ENCODE data around the gene TF.

The TF gene

DNA sequence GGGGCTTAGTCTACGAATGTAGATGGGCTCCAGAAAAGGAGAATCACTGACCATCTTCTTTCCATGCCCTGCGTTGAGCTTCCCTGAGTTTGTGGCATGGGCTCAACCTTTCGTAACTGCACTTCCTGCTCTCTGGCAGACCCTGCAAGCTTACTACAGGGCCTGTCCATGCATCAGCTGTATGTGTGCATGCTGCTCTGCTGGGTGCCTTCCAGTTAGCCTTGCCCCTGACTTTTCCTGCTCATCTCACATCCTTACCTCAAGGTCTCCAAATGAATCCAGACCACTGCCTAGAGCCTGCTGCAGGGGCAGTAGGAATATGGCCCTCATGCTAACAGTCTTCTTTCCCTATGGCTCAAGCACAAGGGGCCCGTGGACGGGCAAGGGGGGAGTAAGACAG, 2.0 kb upstream of the TF start:
- no peaks in the 10 kb centered on the region for H3K27me3 ChIP-seq (ENCODE audit: low read length)
- TF ChIP-seq EZH2phosphoT487 (conservative IDR thresholded peaks at IDR 0.05; ENCODE audit: low read length) = no peak
- TF ChIP-seq, protein P1, sequence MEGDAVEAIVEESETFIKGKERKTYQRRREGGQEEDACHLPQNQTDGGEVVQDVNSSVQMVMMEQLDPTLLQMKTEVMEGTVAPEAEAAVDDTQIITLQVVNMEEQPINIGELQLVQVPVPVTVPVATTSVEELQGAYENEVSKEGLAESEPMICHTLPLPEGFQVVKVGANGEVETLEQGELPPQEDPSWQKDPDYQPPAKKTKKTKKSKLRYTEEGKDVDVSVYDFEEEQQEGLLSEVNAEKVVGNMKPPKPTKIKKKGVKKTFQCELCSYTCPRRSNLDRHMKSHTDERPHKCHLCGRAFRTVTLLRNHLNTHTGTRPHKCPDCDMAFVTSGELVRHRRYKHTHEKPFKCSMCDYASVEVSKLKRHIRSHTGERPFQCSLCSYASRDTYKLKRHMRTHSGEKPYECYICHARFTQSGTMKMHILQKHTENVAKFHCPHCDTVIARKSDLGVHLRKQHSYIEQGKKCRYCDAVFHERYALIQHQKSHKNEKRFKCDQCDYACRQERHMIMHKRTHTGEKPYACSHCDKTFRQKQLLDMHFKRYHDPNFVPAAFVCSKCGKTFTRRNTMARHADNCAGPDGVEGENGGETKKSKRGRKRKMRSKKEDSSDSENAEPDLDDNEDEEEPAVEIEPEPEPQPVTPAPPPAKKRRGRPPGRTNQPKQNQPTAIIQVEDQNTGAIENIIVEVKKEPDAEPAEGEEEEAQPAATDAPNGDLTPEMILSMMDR (IDR thresholded peaks at IDR 0.05; ENCODE audit: insufficient read depth, low read length, poor library complexity, severe bottlenecking) = no peak
- no peaks in the 10 kb centered on the region for H3K79me2 ChIP-seq (ENCODE audit: insufficient read depth, low read length)
- no peaks in the 10 kb centered on the region for H3K36me3 ChIP-seq (ENCODE audit: low read length)
- no peak overlapping the region for H3K4me3 ChIP-seq (ENCODE audit: insufficient read depth, low read length, poor library complexity, severe bottlenecking)
- H3K4me2 ChIP-seq (ENCODE audit: low read depth, low read length, poor library complexity, severe bottlenecking) = no peak overlapping the region
- no peaks in the 10 kb centered on the region for H3K9me3 ChIP-seq (ENCODE audit: insufficient read depth, low read length)
- H3F3A ChIP-seq (ENCODE audit: insufficient read depth) = no peaks in the 10 kb centered on the region
- H3K27ac ChIP-seq (ENCODE audit: low read depth, low read length) = no peak overlapping the region
- no peaks in the 10 kb centered on the region for H4K20me1 ChIP-seq (ENCODE audit: low read depth, low read length)
- H3K9me2 ChIP-seq (replicated peaks; ENCODE audit: insufficient read depth, low read length) = no peaks in the 10 kb centered on the region
- no peak overlapping the region for H3K9ac ChIP-seq (ENCODE audit: low read length)
- no peak overlapping the region for H2AFZ ChIP-seq (ENCODE audit: low read depth, low read length, severe bottlenecking)

DNA sequence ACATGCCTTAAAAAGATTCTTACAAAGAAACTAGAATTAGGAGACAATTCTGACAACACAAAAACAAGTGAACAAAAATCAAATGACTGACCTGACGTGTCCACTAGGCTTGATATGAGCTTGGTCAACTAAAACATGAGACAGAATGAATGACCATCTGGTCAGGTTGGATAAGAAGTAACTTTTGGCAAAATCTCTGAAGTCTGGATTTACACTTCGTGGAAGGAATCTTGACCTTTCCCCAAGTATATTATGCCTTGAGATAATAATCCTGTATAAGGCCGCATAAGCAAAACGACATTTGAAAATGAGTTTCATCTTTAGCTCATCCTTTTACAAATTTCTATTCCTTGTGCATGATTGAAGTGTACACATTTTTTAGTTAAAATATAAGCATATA, 1.1 kb upstream of the TF start:
- no peak overlapping the region for H3K4me2 ChIP-seq (ENCODE audit: low read depth, low read length, poor library complexity, severe bottlenecking)
- H3K27me3 ChIP-seq (ENCODE audit: low read length) = no peaks in the 10 kb centered on the region

DNA sequence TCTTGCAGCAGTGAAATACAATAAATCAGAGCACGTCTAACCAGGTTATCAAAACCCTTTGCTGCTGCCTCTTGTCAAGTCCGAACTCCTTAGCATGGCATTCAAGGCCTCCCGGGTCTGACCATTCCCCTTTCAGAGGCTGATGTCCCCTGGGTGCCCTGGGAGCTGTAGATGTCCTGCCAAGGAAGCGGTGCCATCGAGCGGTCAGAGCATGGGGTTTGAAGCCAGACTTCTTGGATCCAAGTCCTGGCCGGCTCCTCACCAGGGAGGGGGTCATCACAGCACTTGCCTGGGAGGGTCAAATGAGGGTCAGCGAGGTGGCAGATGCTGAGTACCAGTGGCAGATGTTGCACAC, 496 bp downstream of the TF start:
- Histone ChIP-seq H3K9me3 (ENCODE audit: insufficient read depth, low read length) (no peaks in the 10 kb centered on the region), H4K20me1 (ENCODE audit: low read depth, low read length) (no peaks in the 10 kb centered on the region), H3K4me3 (ENCODE audit: insufficient read depth, low read length, poor library complexity, severe bottlenecking) (no peak overlapping the region), H3K79me2 (ENCODE audit: insufficient read depth, low read length) (no peaks in the 10 kb centered on the region), H2AFZ (ENCODE audit: low read depth, low read length, severe bottlenecking) (no peak overlapping the region), H3K36me3 (ENCODE audit: low read length) (no peaks in the 10 kb centered on the region), H3K4me2 (ENCODE audit: low read depth, low read length, poor library complexity, severe bottlenecking) (no peak overlapping the region), H3K9me2 (replicated peaks; ENCODE audit: insufficient read depth, low read length) (no peaks in the 10 kb centered on the region), H3K9ac (ENCODE audit: low read length) (no peak overlapping the region), H3K27ac (ENCODE audit: low read depth, low read length) (no peak overlapping the region), H3K27me3 (ENCODE audit: low read length) (no peaks in the 10 kb centered on the region), H3F3A (ENCODE audit: insufficient read depth) (no peaks in the 10 kb centered on the region)
- TF ChIP-seq, protein P1 (IDR thresholded peaks at IDR 0.05; ENCODE audit: insufficient read depth, low read length, poor library complexity, severe bottlenecking) = no peak
- TF ChIP-seq EZH2phosphoT487 (conservative IDR thresholded peaks at IDR 0.05; ENCODE audit: low read length) = no peak

More for the DNA sequence above, 1.1 kb upstream of the TF start:
- Histone ChIP-seq H3K27ac (ENCODE audit: low read depth, low read length) (no peak overlapping the region), H3K9me3 (ENCODE audit: insufficient read depth, low read length) (no peaks in the 10 kb centered on the region), H4K20me1 (ENCODE audit: low read depth, low read length) (no peaks in the 10 kb centered on the region), H3K9ac (ENCODE audit: low read length) (no peak overlapping the region), H3K4me3 (ENCODE audit: insufficient read depth, low read length, poor library complexity, severe bottlenecking) (no peak overlapping the region), H3K36me3 (ENCODE audit: low read length) (no peaks in the 10 kb centered on the region), H3K9me2 (replicated peaks; ENCODE audit: insufficient read depth, low read length) (no peaks in the 10 kb centered on the region), H3K79me2 (ENCODE audit: insufficient read depth, low read length) (no peaks in the 10 kb centered on the region), H2AFZ (ENCODE audit: low read depth, low read length, severe bottlenecking) (no peak overlapping the region), H3F3A (ENCODE audit: insufficient read depth) (no peaks in the 10 kb centered on the region)
- TF ChIP-seq EZH2phosphoT487 (conservative IDR thresholded peaks at IDR 0.05; ENCODE audit: low read length) = no peak
- TF ChIP-seq, protein P1 (IDR thresholded peaks at IDR 0.05; ENCODE audit: insufficient read depth, low read length, poor library complexity, severe bottlenecking) = no peak

- Histone ChIP-seq H3K9ac (ENCODE audit: low read length) (no peak overlapping the region), H3K9me3 (ENCODE audit: insufficient read depth, low read length) (no peaks in the 10 kb centered on the region), H3K27me3 (ENCODE audit: low read length) (no peaks in the 10 kb centered on the region), H3K4me2 (ENCODE audit: low read depth, low read length, poor library complexity, severe bottlenecking) (no peak overlapping the region), H3K36me3 (ENCODE audit: low read length) (no peaks in the 10 kb centered on the region), H3F3A (ENCODE audit: insufficient read depth) (no peaks in the 10 kb centered on the region), H4K20me1 (ENCODE audit: low read depth, low read length) (no peaks in the 10 kb centered on the region), H3K4me3 (ENCODE audit: insufficient read depth, low read length, poor library complexity, severe bottlenecking) (no peak overlapping the region), H3K9me2 (replicated peaks; ENCODE audit: insufficient read depth, low read length) (no peaks in the 10 kb centered on the region), H2AFZ (ENCODE audit: low read depth, low read length, severe bottlenecking) (no peak overlapping the region), H3K27ac (ENCODE audit: low read depth, low read length) (no peak overlapping the region), H3K79me2 (ENCODE audit: insufficient read depth, low read length) (no peaks in the 10 kb centered on the region)
- no peak for TF ChIP-seq EZH2phosphoT487 (conservative IDR thresholded peaks at IDR 0.05; ENCODE audit: low read length)
- TF ChIP-seq, protein P1 (IDR thresholded peaks at IDR 0.05; ENCODE audit: insufficient read depth, low read length, poor library complexity, severe bottlenecking) = no peak
Measured at GRCh38 chr3:133747373-133747772, 1.2 kb downstream of the TF start.
